Measurements from ENCODE around the gene DNAJC18.

DNAJC18 gene

GRCh38 chr5:139369181-139369580 lies 70.1 kb downstream of the DNAJC18 start:
- no peak for DNase-seq (ENCODE audit: low read depth in 2 of 2)

DNA sequence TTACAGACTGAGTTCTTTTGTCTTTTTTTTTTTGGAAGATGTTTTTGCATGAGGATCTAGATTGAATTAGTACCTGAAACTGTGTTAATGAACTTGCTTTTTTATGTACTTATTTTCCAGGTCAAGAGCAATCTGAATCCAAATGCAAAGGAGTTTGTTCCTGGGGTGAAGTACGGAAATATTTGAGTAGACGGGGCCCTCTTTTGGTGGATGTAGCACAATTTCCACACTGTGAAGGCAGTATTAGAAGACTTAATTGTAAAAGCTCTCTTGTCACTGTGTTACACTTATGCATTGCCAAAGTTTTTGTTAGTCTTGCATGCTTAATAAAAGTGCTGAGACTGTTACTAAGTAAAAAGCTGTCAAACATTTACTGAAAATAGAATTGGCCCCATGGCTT lies 70.7 kb downstream of the DNAJC18 start:
- no peak for DNase-seq (ENCODE audit: low read depth in 2 of 2)

- no peak for DNase-seq (ENCODE audit: low read depth in 2 of 2)
Observed at GRCh38 chr5:139364466-139364865, 74.9 kb downstream of the DNAJC18 start.

- no peak for DNase-seq (ENCODE audit: low read depth in 2 of 2)
Observed at GRCh38 chr5:139363937-139364336, 75.4 kb downstream of the DNAJC18 start.

GRCh38 chr5:139361835-139362429 lies 77.4 kb downstream of the DNAJC18 start:
- no peak for DNase-seq (ENCODE audit: low read depth in 2 of 2)

- DNase-seq (ENCODE audit: low read depth in 2 of 2) = no peak
Observed at GRCh38 chr5:139360384-139360783, 78.9 kb downstream of the DNAJC18 start.

Measured in stimulated activated CD8-positive, alpha-beta memory T cell treated with anti-CD3 and anti-CD28 coated beads, Interleukin-7, amount 100 ng/mL, for 1 hour (primary cell).